GM21825 (cell line): Measurements from ENCODE around the gene SUSD4.

Experiments
- ATAC-seq: cut with Tn5 transposase; IDR thresholded peaks from one replicate; pipeline ENCODE4 v1.9.1; 2021; ENCODE audit warnings: mild to moderate bottlenecking, moderate library complexity; ENCODE audit not compliant: unreplicated experiment

Gene SUSD4

DNA sequence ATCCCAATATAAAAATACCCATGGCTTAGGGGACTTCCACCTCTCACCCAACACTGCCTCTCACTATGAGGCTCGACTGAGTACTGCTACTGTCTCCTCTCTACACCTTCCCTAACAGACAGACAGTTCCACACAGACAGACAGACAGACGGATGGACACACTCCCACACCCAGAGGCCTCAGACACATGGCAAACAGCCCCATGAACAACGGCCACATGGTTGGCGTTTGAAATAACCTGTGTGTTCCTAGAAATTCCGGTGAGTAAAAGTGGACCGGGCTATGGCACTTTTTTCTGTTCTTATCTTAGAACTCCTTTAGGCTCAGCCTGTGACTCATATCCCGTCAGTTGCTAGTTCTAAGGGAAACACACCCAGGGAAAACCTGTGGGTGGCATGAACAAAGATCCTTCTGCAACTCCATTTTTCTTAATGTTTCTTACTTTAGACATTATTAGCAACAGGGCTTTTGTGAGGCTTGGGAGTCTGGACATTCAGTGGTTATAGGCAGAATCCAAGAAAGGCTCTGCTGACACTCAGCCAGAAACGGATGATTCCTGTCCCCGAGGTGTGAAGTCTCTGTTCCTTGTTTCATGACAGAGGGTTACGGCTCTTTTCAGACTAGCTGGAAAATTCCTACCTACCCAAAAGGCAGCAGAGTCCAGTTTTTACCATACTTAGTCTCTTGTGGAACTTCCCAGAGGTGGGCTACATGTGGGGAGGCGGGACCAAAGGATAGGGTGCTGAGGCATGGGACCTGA lies 130.4 kb downstream of the SUSD4 start:
- ATAC-seq: no peak

DNA sequence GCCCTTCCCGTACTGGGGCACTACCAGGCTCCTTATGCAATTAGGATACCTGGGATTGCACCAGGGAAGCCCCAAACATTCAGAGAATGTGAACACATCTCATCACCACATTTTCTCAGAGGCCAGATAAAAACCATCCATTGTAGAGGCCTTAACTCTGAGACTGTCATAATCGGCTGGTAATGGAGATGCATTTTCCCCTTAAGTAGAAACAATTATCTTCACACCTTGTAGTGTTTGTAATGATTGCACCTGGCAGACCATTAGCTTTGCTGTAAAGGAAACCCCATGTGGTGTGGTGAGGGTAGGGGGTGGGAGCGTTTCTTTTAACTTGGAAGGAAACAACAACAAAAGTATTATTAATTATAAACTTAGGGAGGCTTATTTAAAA lies 131.0 kb downstream of the SUSD4 start:
- no peak for ATAC-seq

DNA sequence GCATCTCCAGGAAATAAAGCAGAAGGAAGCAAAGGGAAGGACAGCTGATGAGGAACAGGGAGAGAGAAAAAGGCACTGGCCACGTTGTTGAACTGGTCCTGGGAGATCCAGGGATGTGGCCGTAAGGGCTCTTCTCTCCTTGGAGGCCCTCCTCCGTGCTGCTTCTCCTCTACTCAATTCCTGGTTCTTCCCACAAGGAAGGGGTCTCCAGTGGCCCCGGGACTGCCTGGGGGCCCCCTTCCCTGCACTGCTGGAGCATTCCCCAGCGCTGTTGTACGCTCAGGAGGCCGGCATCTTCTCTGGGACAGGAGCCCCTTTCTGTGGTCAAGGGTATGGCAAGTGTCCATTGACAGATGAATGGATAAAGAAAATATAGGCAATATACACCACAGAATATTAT lies 132.4 kb downstream of the SUSD4 start:
- no peak for ATAC-seq

DNA sequence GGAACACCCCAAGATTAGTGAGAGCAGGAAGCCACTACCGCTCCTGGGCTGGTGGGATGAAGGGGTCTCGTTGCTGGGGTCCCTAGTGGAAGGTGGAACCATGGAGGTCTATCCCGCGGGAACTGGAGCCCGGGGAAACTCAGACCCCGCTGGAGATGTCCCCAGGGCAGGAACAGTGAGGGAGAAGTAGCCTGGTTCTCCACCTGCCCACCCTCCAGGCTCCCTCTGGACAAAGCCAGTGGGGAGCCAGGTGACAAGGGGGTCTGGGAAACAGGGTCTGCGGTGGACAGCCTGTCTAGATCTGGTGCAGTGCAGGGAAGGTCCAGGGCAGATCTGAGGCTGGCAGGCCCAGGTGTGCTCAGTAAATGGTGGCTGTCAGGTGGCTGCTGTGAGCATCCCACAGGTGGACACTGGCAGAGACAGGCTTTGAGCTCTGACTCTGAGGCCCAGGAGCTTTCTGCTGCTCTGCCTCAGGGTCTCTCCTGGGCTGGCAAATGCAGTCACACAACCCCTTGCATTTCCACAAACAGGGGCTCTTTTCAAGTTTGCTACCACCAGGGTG lies 132.9 kb downstream of the SUSD4 start:
- no peak for ATAC-seq

DNA sequence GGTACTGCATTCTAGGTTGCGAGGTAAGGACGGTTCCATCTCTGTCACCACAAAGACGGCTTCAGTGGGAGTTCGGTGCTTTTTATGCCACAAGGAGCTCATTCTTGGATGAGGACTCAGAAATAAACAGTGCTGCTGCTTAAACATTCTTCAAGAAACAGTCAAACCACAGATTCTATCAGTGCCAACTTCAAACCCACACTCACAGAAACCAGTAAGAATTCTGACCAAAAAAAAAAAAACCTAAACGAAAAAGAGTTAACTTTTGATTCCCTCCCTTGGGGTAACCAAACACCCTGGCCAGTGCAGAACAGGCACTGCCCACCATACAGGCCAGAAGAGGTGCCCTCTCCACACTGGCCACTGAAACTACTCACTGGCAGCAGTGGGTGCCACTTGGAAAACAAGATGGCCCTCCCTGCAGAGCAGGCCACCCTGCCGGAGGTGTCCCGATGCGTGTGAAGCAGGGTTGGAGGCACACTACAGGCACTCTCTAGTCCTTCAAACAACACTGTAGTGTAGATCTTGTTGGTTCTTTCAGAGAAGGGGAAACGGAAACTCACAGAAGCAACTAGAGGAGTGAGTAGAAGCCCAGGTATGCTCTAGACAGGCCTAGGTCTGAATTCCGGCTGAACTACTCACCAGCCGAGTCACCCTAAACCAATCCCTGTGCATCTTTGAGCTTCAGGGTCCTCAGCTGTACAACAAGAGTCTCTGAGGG lies 133.7 kb downstream of the SUSD4 start:
- no peak for ATAC-seq

DNA sequence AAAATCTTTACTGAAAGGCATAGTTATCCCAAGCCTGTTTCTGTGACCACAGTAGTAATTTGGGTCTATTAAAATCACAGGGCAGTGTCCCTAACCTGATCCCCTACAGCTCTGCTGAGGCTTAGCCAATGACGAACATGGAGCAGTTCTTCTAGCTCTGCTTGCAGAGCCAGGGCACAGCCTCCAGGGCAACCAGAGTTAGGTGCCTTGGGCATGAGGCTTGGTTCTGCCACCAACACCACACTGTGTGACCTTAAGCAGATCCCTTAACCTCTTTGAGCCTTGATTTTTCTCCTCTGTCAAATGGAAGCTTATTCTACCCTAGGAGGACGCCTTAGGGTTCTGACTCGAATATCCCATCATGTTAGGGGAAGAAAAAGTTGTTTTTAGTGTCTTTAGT lies 134.2 kb downstream of the SUSD4 start:
- ATAC-seq: no peak

DNA sequence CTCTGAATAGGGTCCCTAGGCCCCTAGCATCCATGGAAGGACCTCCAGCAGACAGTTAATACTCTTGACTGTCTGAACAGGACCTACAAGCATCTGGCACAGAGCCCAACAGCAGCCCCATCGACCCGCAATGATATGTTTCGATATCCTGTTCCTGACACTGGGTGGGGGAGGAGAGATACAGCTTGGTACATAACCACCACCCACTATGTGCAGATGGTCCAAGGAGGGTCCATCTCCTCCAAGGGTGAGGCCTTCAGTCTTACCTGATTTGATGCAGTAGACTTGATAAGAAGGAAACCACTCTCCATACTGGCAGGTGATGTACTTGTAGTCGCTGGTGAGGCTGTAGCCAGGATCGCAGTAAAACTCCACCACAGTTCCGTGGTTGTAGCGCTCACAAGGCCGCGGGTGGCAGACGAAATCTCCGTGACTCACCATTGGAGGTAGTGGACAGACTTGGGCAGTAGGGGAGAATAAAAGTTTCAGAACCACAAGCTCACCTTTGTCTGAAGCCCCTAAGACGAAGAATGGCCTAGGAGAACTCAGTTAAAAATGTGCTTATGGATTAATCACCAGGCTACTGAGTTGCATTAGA lies 134.9 kb downstream of the SUSD4 start:
- no peak for ATAC-seq

DNA sequence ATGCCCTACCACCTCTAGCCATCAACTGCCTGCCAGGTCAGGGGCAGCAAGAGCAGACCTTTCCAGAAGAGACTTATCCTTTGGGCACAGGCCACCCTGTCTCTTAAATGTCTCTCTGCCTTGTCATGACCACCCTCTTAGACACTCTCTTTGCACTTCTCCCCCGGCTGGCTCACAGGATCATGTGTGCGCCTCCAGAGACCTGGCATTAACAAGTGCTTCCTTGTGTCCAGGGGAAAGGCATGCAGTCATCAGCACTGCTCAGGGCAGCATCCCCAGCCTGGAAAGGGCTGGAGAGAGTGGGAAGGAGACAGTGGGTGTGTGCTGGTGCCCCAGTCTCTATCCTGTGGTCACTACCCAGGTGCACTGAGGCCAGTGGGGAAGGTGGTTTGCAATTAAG lies 135.8 kb downstream of the SUSD4 start:
- ATAC-seq: no peak

DNA sequence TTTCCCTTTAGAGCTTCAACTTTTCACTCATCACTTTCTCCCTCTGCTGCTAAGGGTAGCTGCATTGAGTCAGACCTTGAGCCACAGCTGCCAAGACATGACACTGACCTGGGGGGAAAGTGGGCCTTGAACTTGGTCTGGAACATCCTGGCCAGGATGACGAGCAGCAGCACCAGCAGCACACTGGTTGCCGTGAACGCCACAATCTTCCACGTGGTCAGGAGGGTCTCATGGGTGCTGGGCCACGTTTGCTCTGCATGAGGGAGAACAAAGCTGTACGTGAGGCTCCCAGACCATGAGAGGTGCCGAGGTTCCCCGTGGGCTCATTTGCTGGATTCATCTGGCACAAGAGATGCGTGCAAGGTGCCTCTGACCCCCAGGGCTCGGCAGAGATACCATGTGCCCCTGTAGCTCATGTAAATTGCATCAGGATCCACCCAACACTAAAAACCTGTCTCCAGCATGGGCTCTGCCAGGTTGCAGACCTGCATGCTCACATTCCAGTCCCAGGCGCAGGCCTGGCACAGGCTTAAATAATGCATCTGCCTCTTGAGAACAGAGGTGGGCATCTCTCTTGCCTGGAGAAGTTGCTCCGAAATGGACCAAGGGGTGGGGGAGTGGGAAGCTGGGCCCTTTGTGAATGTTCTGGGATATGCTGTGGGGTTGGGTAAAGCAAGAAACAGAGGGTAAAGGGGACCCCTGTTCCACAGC lies 136.3 kb downstream of the SUSD4 start:
- no peak for ATAC-seq

DNA sequence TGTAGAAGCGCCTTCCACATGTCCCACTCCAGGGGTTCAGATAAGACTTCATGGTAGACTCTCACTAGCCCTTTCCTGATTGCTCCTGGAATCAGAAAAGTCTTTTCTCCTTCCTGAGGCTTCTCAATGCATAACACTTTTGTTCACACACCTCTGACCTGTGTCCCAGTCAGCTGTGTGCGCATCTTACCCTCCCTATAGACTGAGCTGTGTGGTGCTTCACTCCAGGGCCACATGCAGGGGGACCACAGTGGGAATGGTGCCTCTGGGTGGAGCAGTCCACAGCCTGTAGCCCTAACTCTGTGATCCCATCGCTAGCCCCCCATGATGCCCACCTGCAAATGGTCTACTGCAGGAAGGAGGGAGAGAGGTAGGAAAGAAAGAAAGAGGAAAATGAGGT lies 136.9 kb downstream of the SUSD4 start:
- no peak for ATAC-seq

DNA sequence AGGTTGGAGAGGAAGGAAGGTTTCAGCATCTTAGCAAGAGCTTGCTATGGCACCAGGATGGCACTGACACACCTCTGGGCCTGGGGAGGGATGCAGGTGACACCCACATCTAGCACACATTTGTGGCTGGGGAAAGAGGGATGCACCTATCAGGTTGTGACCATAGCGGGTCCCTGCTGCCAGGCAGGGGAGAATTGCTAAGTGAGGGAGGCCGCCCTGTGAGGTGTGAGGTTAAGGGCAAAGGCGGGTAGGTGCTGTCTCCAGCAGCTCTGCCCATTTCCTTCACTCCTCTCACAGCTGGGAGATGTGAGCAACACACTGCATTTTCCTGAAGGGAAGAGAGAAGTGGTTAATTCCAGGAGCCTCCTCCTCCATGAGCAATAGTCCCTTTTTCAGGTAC lies 137.7 kb downstream of the SUSD4 start:
- no peak for ATAC-seq

DNA sequence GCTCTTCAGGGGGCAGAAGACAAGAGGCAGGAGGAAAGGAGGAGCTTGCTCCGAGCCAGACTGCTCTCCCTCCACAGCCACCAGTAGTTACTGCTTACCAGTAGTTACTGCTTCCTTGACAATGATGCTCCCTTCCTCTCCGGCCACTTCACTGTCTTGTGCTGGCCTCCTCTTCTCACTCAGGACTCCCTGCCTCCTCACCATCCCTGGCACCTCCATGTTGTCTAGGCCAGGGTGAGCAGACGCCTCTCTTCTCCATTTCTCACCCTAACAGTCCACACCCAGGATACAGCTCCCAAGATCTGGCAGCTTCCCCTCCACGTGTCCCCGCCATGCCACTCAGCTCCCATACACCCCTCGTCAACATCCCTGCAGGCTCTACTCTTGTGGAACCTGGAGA lies 138.5 kb downstream of the SUSD4 start:
- no peak for ATAC-seq

DNA sequence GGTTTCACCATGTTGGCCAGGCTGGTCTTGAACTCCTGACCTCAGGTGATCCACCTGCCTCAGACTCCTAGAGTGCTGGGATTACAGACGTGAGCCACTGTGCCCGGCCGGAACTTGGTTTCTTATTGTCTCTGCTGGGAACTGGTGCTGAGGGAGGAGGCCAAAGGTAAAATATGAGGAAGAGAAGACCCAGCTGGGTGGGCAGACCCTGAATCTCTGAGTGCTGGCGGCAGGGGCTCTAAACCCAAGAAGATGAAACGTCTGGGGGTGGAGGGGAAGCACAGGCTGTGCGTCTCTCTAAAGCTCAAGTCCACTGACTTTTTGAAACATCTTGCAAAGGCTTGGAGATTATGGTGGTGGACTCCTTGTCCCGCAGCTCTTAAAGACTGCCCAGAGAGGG lies 138.9 kb downstream of the SUSD4 start:
- ATAC-seq: no peak

DNA sequence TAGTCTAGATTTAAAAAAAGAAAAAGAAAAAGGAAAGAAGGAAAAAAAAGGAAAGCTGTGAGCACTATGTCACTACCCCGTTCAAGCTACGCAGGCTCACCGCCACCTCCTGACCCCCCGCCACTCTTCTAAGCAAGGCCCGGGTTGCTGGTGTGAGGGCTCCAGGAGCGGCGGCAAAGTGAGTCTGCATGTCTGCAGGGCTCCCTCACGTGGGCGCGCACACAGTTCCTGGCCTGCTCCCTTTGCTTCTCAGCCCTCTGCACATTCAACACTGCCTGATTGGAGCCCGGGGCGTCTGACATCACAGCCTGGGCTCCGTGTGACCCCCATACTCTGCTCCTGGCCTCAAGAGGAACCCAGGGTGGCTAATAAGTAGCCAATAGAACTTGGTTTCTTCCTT lies 139.5 kb downstream of the SUSD4 start:
- no peak for ATAC-seq

DNA sequence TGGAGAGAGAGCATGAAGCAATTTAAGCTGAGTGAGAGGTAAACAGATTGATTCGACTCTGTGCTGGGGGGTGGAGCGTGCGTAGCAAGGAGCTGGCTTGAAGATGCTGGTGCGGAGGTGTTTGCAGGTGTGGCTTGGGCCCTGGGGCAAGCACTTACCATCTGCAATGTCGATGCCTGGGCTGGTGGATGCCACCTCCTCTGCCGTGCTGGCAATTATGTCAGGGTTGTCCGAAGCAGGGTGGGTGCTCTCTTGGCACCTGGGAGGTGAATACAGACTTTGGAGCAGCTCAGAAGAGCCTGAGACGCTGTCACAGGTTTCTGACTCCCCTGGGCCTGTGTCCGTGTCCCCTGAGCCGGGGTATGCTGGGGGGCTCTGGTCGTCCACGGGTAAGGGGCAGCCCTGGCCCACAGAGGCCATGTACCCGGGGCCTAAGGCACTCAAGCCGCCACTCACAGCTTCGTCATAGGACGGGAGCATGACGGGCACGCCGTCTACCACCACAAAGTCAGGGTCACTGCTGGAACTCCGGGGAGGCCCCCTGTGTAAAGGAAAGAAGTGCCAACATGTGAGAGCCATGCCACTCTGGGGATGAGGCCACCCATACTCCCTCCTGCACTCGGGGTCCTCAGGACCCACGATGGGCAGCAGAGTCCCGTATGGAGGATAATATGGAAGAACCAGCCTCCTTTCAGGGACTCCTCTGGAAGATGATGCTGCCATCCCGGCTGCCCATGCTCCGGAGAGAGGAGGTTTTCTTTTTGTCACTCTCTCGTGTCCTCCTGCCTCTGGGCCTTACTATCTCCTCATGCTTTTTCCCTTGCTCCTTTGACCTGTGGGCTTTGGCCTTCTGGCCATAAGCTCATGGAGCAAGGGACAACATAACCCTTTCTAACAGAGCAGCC lies 140.6 kb downstream of the SUSD4 start:
- no peak for ATAC-seq

DNA sequence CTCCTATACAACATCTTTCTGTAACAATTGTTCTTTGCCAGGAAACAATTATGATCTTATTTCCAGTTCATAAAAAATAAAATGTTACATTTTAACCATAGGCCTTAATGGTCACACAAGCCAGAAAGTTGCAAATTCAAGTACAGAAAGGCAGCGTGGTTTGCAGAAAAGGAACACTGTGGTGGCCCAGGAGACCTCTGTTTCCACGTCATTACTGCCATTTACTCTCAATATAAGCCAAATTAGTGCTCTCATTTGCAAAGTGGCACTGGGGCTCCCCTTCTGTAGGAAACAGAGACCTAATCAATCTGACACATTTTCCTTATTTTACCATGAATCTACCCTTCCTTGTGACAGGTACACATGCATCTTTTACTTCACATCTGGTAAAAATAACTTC lies 141.6 kb downstream of the SUSD4 start:
- ATAC-seq: no peak

DNA sequence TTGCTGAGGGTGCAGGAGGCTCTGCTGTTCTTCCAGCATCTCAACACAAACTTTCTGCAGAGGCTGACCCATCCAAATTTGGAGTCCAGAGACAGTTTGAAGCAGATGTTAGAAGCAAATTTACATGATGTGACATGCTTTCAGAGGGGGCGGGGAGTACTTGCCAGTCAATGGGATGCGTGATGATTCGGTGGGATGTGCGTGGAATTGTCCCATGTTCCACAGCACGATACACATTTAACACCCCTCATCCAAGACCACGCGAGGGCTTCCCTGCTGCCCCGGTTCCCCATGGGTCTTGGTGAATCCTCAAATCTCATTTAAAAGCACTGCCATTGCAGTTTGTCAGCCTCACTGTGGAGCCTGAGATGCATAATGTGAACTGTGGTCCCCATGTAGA lies 142.3 kb downstream of the SUSD4 start:
- no peak for ATAC-seq

DNA sequence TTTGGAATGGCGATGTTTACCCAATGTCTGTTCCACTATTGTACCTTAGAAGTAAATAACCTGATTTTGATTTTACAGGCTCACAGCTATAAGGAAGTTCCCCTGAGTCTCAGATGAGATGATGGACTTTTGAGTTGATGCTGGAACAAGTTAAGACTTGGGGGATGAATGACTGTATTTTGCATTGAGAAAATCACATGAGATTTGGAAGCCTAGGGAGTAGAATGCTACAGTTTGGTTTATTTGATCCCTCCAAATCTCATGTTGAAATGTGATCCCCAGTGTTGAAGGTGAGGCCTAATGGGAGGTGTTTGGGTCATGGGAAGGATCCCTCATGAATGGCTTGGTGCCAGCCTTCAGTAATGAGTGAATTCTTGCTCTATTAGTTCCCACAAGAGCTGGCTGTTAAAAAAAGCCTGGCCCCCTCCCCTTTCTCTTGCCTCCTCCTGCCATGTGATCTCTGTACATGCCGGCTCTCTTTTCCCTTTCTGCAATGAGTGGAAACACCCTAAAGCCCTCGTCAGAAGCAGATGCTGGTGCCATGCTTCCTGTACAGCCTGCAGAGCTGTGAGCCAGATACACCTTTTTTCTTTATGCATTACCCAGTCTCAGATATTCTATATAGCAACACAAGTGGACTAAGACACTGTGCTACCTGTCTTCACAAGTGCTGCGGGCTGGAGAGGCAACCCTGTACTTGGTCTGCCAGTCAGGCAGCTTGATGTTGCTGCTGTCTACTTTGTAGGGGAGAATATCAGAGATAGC lies 143.9 kb downstream of the SUSD4 start:
- ATAC-seq: no peak

DNA sequence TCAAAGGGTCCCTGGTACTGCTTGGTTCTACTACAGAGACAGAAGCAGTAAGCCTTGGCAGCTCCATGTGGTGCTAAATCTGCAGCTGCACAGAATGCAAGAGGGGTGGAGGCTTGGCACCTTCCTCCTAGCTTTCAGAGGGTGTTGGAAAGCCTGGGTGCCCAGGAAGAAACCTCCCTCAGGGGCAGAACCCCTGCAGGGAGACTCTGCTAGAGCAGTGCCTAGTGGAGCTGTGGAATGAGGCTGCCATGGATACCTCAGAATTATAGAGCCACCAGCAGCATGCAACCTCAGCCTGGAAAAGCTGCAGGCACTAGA lies 144.7 kb downstream of the SUSD4 start:
- no peak for ATAC-seq

DNA sequence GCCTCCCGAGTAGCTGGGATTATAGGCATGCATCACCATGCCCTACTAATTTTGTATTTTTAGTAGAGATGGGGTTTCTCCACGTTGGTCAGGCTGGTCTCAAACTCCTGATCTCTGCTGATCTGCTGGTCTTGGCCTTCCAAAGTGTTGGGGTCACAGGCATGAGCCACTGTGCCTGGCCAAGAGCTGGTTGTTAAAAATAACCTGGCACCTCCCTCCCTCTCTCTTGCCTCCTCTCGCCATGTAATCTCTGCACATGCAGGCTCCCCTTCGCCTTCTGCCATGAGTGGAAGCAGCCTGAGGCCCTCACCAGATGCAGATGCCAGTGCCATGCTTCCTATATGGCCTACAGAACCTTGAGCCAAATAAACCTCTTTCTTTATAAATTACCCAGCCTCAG lies 146.2 kb downstream of the SUSD4 start:
- no peak for ATAC-seq
